Measurements from ENCODE around the gene ZFAND4. TPM values are rescaled to one million over a fixed set of nuclear protein-coding genes. Genes with fewer than 3 reads are reported as not detected.

The ZFAND4 gene
- total RNA-seq, 4 donors from 2014 or later: 9.2 to 24.0 (median 16.1) TPM

- no peak for TF ChIP-seq CTCF (IDR thresholded peaks at IDR 0.05; ENCODE audit: low read depth)
Observed at GRCh38 chr10:45585131-45585530, 87.4 kb downstream of the ZFAND4 start.

- TF ChIP-seq CTCF (IDR thresholded peaks at IDR 0.05; ENCODE audit: low read depth): no peak
Observed at GRCh38 chr10:45582386-45582781, 90.2 kb downstream of the ZFAND4 start.

- TF ChIP-seq CTCF (IDR thresholded peaks at IDR 0.05; ENCODE audit: low read depth): no peak
Observed at GRCh38 chr10:45581582-45582385, 90.8 kb downstream of the ZFAND4 start.

GRCh38 chr10:45581216-45581549 is 91.4 kb downstream of the ZFAND4 start:
- TF ChIP-seq CTCF (IDR thresholded peaks at IDR 0.05; ENCODE audit: low read depth): no peak

GRCh38 chr10:45580371-45581215 is 92.0 kb downstream of the ZFAND4 start:
- TF ChIP-seq CTCF (IDR thresholded peaks at IDR 0.05; ENCODE audit: low read depth): no peak

- TF ChIP-seq CTCF (IDR thresholded peaks at IDR 0.05; ENCODE audit: low read depth): no peak
Observed at GRCh38 chr10:45578384-45578971, 94.1 kb downstream of the ZFAND4 start.

Data from subcutaneous adipose tissue (tissue), 4 donors.